ENCODE results near the gene IFT122.
"Not testable (repeated sequence)": the region's sequence is repeated elsewhere in the genome, so short reads cannot be mapped to it uniquely, and the experiment has no call there.

Gene IFT122

DNA sequence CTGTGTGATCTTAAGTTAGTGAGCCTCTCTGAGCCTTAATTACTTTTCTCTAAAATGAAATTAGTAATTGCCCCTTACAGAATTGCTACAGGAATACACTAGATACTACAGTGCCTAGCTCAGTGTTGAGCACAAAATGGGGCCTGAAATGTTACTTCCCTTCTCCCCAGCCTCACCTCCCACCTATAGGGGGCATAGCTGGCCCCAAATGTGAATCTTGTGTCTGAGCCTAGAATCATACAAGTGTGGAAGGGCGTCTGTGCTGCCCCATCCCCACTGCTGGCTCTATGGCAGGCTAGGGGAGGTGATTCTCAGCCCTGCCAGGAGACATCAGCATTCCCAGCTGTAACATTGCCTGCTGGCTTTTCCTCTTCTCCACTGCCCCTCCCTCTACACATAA, 42.7 kb downstream of the IFT122 start:
- TF ChIP-seq CTCF (conservative IDR thresholded peaks at IDR 0.05; ENCODE audit: low read depth, low read length) = peak; percentile 34
- H3K4me3 ChIP-seq (ENCODE audit: low read length) = no peak overlapping the region
- DNase-seq (ENCODE audit: low read depth) = no peak

GRCh38 chr3:129483870-129484269, 43.8 kb downstream of the IFT122 start:
- no peak for DNase-seq (ENCODE audit: low read depth)
- no peak overlapping the region for H3K4me3 ChIP-seq (ENCODE audit: low read length)
- no peak for TF ChIP-seq CTCF (conservative IDR thresholded peaks at IDR 0.05; ENCODE audit: low read depth, low read length)

GRCh38 chr3:129485146-129485545, 45.1 kb downstream of the IFT122 start:
- not testable (repeated sequence) for DNase-seq (ENCODE audit: low read depth); H3K4me3 ChIP-seq (ENCODE audit: low read length)

- H3K4me3 ChIP-seq (ENCODE audit: low read length) = no peak overlapping the region
- no peak for TF ChIP-seq CTCF (conservative IDR thresholded peaks at IDR 0.05; ENCODE audit: low read depth, low read length)
These were observed 46.0 kb downstream of the IFT122 start for GRCh38 chr3:129485721-129486663.

DNA sequence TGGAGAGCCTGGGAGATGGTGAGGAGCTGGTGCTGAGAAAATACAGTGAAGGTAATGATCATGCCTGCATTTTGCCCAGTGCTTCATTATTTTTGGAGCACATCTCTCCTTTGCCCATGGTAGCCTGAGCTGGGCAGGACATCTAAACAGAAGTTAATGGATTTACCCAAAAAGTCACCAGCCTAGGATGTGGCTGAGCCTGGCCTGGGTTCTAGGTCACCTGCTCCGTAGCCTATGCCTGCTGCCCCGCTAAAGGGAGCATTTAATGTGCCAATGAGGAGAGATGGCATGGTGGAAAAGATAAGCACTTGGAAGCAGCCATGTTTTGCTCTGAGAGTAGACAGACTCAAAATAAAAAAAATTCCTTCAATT, 46.6 kb downstream of the IFT122 start:
- H3K4me3 ChIP-seq (ENCODE audit: low read length) = no peak overlapping the region
- DNase-seq (ENCODE audit: low read depth) = no peak
- no peak for TF ChIP-seq CTCF (conservative IDR thresholded peaks at IDR 0.05; ENCODE audit: low read depth, low read length)

More at GRCh38 chr3:129485721-129486663, 46.0 kb downstream of the IFT122 start:
- DNase-seq (ENCODE audit: low read depth) = no peak

DNA sequence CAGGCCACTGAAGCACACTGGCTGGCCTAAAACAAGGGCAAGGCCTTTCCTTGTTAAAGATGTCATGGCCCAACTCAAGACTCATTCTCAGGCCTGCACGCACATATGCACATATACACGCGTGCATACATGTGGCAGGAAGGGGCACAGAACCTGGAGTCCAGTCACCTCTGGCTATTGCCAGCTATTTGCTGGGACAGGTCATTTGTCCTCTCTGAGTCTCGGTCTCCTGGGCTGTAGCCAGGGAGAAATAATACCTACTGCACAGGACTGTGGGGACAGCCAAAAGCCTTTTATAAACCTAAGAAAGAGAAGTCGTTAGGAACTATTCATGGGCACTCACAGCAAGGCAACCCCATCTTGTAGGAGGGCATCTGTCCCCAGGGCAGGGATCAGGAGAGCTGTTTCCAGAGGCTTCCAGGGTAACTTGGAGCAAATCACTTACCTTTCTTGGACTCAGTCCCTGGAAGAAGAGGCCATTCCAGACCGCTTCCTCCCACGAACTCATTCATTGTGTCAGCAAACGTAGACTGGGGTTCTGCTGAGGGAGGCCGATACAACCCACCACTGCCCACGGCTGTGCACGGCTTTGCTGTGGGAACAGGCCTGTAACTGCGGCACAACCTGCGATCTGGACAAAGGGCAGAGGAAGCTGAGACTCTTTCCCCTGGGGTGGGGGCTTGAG, 47.3 kb downstream of the IFT122 start:
- H3K4me3 ChIP-seq (ENCODE audit: low read length) = no peak overlapping the region
- DNase-seq (ENCODE audit: low read depth) = no peak
- no peak for TF ChIP-seq CTCF (conservative IDR thresholded peaks at IDR 0.05; ENCODE audit: low read depth, low read length)

GRCh38 chr3:129487868-129488335, 47.9 kb downstream of the IFT122 start:
- not testable (repeated sequence) for H3K4me3 ChIP-seq (ENCODE audit: low read length)

GRCh38 chr3:129489258-129489657, 49.2 kb downstream of the IFT122 start:
- H3K4me3 ChIP-seq (ENCODE audit: low read length); DNase-seq (ENCODE audit: low read depth): not testable (repeated sequence)

More at GRCh38 chr3:129487868-129488335, 47.9 kb downstream of the IFT122 start:
- not testable (repeated sequence) for DNase-seq (ENCODE audit: low read depth)

Measured in retinal pigment epithelial cell (primary cell).